Measurements from ENCODE around the gene UST. TPM values are rescaled to one million over a fixed set of nuclear protein-coding genes. Genes with fewer than 3 reads are reported as not detected.

The UST gene
- total RNA-seq, 4 donors from 2014 or later, result 9.6 to 34.6 (median 25.9) TPM

DNA sequence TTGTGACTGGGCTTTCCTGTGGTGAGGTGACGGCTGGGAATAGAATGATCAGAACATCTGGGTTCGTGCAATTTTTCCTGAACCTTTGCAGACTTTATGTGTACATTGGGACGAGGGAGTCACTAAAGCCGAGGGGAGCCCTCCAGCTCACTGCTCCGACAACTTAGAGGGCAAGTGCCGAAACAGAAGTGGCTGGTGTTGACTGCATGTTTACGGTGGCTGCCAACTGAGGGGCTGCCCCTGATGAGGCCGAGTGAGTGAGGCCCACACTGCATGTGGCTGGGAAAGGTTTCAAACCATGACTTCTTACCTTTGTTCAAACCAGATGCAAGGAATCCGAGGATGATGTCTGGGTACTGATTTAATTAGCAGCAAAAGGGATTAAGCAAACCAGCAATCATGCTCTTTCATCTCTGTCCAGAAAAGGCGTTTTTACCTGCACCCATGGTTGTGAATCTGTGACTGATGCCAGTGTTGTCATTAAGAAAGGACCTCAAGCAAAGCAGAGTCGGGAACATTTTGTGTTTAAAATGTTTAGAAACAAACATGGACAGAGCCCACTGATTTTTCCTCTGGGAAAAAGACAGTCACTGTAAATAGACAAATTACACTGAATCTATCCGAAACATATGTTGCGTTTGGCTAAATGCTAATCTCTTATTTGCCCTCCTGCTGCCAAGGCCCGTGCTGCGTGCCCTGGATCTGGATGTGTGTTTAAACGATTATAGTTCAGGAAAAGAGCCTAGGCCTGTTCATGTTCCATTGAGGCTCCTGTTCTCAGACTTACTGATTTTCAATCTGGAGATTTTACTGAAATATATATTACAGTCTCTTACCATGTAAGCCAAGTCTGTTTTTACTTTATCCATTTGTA lies 105.1 kb downstream of the UST start:
- TF ChIP-seq, protein P1, sequence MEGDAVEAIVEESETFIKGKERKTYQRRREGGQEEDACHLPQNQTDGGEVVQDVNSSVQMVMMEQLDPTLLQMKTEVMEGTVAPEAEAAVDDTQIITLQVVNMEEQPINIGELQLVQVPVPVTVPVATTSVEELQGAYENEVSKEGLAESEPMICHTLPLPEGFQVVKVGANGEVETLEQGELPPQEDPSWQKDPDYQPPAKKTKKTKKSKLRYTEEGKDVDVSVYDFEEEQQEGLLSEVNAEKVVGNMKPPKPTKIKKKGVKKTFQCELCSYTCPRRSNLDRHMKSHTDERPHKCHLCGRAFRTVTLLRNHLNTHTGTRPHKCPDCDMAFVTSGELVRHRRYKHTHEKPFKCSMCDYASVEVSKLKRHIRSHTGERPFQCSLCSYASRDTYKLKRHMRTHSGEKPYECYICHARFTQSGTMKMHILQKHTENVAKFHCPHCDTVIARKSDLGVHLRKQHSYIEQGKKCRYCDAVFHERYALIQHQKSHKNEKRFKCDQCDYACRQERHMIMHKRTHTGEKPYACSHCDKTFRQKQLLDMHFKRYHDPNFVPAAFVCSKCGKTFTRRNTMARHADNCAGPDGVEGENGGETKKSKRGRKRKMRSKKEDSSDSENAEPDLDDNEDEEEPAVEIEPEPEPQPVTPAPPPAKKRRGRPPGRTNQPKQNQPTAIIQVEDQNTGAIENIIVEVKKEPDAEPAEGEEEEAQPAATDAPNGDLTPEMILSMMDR (IDR thresholded peaks at IDR 0.05; ENCODE audit: low read depth), result no peak

DNA sequence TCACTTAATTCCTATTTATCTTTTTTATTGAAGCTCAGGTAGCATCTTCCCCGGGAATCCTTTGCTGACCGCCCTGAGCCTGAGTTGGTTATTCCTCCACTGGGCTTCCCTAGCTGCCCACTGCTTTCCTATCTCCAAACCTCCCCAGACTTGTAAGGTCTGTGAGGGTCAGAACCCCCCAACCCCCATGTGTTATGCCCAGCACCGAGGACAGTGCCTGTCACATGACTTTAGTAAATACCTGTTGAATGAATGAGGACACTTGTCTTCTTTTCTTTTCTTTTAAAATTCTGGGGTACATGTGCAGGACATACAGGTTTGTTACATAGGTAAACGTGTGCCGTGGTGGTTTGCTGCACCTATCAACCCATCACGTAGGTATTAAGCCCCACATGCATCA lies 105.9 kb downstream of the UST start:
- TF ChIP-seq, protein P1 (IDR thresholded peaks at IDR 0.05; ENCODE audit: low read depth), result no peak

GRCh38 chr6:148854096-148854495 lies 107.3 kb downstream of the UST start:
- TF ChIP-seq, protein P1 (IDR thresholded peaks at IDR 0.05; ENCODE audit: low read depth), result no peak

DNA sequence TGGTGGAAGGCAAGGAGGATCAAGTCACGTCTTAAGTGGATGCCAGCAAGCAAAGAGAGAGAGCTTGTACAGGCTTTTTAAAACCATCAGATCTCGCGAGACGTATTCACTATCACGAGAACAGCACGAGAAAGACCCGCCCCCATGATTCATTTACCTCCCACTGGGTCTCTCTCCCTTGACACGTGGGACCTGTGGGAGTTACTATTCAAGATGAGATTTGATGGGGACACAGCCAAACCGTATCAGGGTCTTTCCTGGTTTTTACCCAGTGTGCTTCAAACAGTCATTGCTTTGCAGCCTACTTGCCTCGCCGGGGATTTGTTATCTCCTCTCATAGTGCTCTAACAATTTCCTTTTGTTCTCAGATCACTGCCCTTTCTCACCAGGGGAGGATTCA lies 108.2 kb downstream of the UST start:
- TF ChIP-seq, protein P1 (IDR thresholded peaks at IDR 0.05; ENCODE audit: low read depth), result no peak

- TF ChIP-seq, protein P1 (IDR thresholded peaks at IDR 0.05; ENCODE audit: low read depth), result no peak
Observed at GRCh38 chr6:148855744-148856143, 108.9 kb downstream of the UST start.

- TF ChIP-seq, protein P1 (IDR thresholded peaks at IDR 0.05; ENCODE audit: low read depth), result no peak
Observed at GRCh38 chr6:148857798-148858390, 111.1 kb downstream of the UST start.

GRCh38 chr6:148864941-148865340 lies 118.1 kb downstream of the UST start:
- TF ChIP-seq, protein P1 (IDR thresholded peaks at IDR 0.05; ENCODE audit: low read depth), result no peak

Measured in subcutaneous adipose tissue (tissue), 4 donors.